GM13977 (cell line): Measurements from ENCODE around the gene VWC2.
"Not testable (repeated sequence)": the region's sequence is repeated elsewhere in the genome, so short reads cannot be mapped to it uniquely, and the experiment has no call there.

ENCODE experiments used
- DNase-seq: peaks from one replicate; pipeline ENCODE4 v3.0.0; 2012; ENCODE audit warnings: low spot score
- in situ Hi-C: fragments of 300-500 bp; cut with MboI; formaldehyde crosslinking; loops from one replicate; pipeline ENCODE4 v1.12.0; 2022; ENCODE audit warnings: low sequenced_read_pairs, low pct_unique_long_range_greater_than_20kb, mixed read lengths, inconsistent platforms; ENCODE audit not compliant: unreplicated experiment
- TF ChIP-seq, protein P1 (sequence below): IDR thresholded peaks from 2 replicates; pipeline ENCODE4 v1.5.1; 2012; ENCODE audit warnings: mild to moderate bottlenecking, control low read depth; ENCODE audit not compliant: insufficient read depth; ENCODE audit errors: extremely low read depth, missing control alignments

The VWC2 gene

DNA sequence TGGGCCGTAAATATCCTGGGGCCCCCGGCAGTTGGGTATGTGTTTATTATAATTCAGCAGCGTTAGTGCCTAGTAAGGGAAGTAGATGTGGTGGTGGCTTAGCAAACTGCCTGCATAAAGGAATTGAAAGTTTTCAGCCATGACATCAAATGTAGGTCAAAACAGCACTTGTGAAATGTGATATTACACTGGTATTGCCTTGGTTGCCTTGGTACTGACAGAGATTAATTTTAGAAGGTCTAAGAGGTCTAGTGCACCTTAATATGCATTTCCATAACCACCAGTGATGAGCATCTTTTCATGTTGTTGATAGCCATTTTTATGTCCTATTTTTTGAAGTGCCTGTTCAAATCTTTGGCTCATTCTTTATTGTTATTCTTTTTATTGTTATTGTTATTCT lies 50.1 kb downstream of the VWC2 start:
- no peak for DNase-seq
- in situ Hi-C loops = no loop called here
- TF ChIP-seq, protein P1, sequence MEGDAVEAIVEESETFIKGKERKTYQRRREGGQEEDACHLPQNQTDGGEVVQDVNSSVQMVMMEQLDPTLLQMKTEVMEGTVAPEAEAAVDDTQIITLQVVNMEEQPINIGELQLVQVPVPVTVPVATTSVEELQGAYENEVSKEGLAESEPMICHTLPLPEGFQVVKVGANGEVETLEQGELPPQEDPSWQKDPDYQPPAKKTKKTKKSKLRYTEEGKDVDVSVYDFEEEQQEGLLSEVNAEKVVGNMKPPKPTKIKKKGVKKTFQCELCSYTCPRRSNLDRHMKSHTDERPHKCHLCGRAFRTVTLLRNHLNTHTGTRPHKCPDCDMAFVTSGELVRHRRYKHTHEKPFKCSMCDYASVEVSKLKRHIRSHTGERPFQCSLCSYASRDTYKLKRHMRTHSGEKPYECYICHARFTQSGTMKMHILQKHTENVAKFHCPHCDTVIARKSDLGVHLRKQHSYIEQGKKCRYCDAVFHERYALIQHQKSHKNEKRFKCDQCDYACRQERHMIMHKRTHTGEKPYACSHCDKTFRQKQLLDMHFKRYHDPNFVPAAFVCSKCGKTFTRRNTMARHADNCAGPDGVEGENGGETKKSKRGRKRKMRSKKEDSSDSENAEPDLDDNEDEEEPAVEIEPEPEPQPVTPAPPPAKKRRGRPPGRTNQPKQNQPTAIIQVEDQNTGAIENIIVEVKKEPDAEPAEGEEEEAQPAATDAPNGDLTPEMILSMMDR = no peak

DNA sequence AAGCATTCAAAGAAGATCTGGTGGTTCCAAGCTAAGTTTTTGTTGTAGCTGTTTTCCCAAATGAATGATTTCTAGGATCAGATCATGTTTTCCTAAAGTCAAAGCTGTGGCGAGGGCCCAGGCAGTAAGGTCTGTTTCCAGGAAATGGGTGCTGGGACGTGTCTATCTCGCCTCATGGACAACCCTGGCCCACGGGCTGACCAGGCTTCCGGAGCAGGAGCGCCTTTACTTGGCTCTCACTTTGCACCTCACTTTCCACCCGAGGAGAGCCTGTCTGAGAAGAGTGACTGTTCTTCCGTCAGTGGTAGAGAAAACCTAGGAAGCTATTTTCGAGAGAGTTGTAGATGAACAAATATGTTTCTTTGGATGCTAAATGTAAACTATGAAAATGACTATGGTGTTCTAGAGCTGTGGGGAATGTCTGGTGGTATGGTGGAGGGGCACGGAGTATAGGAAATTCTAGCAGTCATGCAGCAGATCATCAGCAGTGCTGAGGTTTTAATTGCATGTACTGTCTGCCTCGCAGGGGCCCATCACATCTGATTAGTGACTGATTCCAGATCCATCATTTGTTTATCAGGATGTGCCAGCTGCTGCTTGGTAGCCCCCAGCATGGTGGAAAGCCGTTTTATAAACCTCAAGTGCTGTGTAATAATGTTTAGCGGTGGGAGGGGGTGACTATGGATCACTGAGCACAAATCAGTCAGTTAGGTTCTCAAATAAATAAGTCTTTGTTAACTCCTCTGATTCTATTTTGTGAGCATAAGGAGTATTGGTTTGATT lies 66.6 kb downstream of the VWC2 start:
- TF ChIP-seq, protein P1 = no peak
- DNase-seq = no peak
- in situ Hi-C loops = no loop called here

DNA sequence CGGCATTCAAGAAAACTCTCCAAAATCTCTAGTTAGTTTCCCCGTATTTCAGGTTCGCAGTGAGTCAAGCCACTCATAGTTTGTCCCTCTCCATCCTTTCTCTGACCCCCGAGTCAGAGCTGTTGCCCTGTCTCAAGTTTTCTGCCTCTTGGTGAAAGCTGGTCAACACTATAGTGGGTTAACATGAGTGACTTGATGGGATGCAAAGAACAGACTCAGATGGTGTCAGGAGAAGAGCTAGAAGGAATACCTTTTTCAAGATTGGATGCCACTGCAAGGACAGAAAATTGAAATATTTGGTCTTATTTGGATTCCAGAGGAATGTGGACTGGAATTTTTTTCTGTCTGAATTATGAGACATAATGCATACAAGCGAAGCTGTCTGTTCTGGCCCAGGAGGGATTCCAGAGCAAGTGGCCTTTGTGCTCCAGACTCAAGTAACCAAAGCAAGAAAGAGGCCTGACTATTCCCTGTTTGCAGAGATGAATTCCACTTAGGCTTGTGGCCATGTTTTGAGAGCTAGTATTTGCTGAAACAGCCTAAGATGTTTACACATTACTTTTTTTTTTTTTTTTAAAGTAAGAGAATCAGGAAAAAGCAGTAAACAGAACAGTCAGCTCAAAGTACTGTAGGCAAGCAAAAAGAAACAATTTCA lies 67.4 kb downstream of the VWC2 start:
- in situ Hi-C loops = no loop called here
- no peak for DNase-seq
- TF ChIP-seq, protein P1 = no peak

DNA sequence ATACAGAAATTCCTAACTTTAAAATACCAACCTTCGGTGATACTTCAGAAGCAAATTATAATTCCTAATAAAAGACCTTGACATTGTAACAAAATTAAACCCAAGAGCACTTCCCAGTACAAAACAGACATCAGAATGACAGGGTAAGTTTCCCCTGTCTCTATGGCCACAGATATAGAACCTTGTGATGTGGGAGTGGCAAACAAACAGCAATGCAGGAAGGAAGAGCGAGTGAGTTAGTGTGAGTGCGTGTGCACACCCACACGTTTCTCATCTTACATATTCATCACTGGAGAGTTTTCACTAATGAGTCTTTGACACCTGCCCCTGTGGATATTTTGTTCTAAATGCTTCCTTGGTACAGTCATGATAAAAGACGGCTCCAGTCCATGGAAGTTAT lies 72.2 kb downstream of the VWC2 start:
- TF ChIP-seq, protein P1 = no peak
- DNase-seq = no peak
- in situ Hi-C loops = no loop called here

DNA sequence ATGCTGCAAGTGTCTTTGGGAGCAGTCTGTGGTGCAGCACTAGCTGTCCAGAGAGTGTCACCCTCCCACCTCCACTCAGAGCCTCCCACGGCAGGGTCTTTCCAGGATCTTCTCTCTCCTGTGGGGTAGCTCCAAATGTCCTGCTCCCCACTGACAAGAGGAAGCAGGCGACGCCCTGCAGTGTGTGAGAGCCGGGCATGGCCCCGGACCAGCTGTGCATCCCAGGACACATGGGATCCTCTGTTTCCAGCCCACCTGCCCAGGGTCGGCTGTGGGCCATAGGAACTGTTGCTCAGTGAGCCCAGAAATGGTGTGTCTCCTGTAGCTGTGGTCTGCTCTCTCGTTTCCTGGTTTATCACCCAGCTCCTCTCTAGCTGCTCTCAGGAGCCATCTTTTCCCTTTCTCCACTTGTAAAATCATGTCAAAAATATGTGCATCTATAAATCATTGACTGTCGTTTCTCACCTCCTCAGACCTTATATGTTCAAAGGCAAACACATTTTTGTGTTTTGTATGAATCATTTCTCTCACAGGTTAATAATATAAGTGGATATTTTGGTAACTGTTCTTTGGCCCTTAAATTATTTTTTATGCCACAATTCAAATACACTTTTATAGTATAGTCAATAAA lies 74.9 kb downstream of the VWC2 start:
- DNase-seq = no peak
- in situ Hi-C loops = no loop called here

DNA sequence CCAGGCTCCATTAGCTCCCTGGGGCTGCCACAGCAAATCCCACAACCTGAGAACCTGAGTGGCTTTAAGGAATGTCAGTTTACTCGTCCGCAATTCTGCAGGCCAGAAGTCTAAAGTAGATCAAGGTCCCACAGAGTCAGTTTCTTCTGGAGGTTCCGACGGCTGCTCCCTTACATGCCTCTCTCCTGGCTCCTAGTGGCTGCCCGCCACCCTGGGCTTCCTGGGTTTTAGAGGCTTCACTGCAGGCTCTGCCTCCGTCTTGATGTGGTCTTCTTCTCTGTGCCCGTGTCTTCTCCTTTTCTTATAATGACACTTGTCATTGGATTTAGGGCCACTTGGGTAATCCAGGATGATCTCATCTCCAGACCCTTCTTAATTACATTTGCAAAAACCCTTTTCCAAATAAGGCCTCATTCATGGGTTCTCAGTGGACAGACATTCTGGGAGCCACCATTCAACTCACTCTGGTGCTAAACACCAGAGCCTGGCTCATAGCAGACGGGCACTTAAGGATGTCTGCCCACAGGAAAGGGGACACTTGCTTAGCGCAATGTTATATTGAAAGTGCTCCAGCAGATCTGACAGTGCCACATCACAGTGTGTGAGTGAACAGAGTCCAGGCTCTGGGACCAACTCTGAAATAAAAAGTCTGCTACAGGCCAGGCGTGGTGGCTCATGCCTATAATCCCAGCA lies 77.6 kb downstream of the VWC2 start:
- DNase-seq = no peak
- TF ChIP-seq, protein P1 = no peak
- in situ Hi-C loops = no loop called here

More for the DNA sequence above, 74.9 kb downstream of the VWC2 start:
- TF ChIP-seq, protein P1 = no peak

DNA sequence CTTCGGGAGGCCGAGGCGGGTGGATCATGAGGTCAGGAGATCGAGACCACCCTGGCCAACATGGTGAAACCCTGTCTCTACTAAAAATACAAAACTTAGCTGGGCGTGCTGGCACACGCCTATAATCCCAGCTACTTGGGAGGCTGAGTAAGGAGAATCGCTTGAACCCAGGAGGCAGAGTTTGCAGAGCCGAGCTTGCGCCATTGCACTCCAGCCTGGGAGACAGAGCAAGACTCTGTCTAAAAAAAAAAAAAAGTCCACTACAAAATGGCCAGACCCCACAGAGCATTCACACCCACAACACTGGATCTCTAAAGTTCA lies 78.1 kb downstream of the VWC2 start:
- in situ Hi-C loops, DNase-seq: not testable (repeated sequence)
